Astrocyte (in vitro differentiated cells and primary cell): ENCODE measurements around the gene R3HCC1L. TPM values are rescaled to one million over a fixed set of nuclear protein-coding genes. Genes with fewer than 3 reads are reported as not detected.

Experiments used
- DNase-seq: peaks from one replicate; pipeline ENCODE4 v3.0.0-alpha.2; 2010; ENCODE audit warnings: low read depth
- FAIRE-seq: peaks from 2 replicates; lab custom pipeline; 2011; peaks lifted over from hg19 to GRCh38; lab: Jason Lieb, UNC
- H2AFZ ChIP-seq: 2 replicates; pipeline ENCODE4 v1.6.0; 2012; ENCODE audit warnings: low read depth, low read length, inconsistent platforms
- H3K27ac ChIP-seq: 2 replicates; pipeline ENCODE4 v1.5.1; 2011; ENCODE audit warnings: low read depth, low read length, inconsistent platforms
- H3K27me3 ChIP-seq: 2 replicates; pipeline ENCODE4 v1.6.0; 2011; ENCODE audit warnings: low read length, inconsistent platforms; ENCODE audit not compliant: insufficient read depth
- H3K36me3 ChIP-seq: 2 replicates; pipeline ENCODE4 v1.5.1; 2011; ENCODE audit warnings: low read length, inconsistent platforms; ENCODE audit not compliant: insufficient read depth
- H3K4me1 ChIP-seq: 2 replicates; pipeline ENCODE4 v1.5.1; 2011; ENCODE audit warnings: low read length, inconsistent platforms; ENCODE audit not compliant: insufficient read depth
- H3K4me2 ChIP-seq: 2 replicates; pipeline ENCODE4 v1.6.0; 2012; ENCODE audit warnings: low read length, inconsistent platforms
- H3K4me3 ChIP-seq: 2 replicates; pipeline ENCODE4 v1.5.1; 2011; ENCODE audit warnings: low read depth, mild to moderate bottlenecking, low read length, inconsistent platforms; ENCODE audit not compliant: insufficient read depth
- H3K79me2 ChIP-seq: 2 replicates; pipeline ENCODE4 v1.6.0; 2012; ENCODE audit warnings: mild to moderate bottlenecking, low read length, inconsistent platforms; ENCODE audit not compliant: insufficient read depth
- H3K9ac ChIP-seq: 2 replicates; pipeline ENCODE4 v1.6.0; 2012; ENCODE audit warnings: mild to moderate bottlenecking, low read length, inconsistent platforms
- H3K9me3 ChIP-seq: 2 replicates; pipeline ENCODE4 v1.5.1; 2012; ENCODE audit warnings: low read depth, mild to moderate bottlenecking, low read length, inconsistent platforms; ENCODE audit not compliant: insufficient read depth
- H4K20me1 ChIP-seq: 2 replicates; pipeline ENCODE4 v1.6.0; 2012; ENCODE audit warnings: low read length, inconsistent platforms; ENCODE audit not compliant: insufficient read depth
- H3K27ac Mint-ChIP-seq: one replicate; pipeline ENCODE4 v1.8.0; 2021; ENCODE audit warnings: mild to moderate bottlenecking, mixed read lengths; ENCODE audit not compliant: unreplicated experiment
- H3K27me3 Mint-ChIP-seq: one replicate; pipeline ENCODE4 v1.8.0; 2021; ENCODE audit warnings: low read depth, mixed read lengths; ENCODE audit not compliant: unreplicated experiment
- H3K36me3 Mint-ChIP-seq: one replicate; pipeline ENCODE4 v1.8.0; 2021; ENCODE audit warnings: low read depth, mixed read lengths; ENCODE audit not compliant: unreplicated experiment
- H3K4me1 Mint-ChIP-seq: one replicate; pipeline ENCODE4 v1.8.0; 2021; ENCODE audit warnings: low read depth, mixed read lengths; ENCODE audit not compliant: unreplicated experiment
- H3K4me3 Mint-ChIP-seq: one replicate; pipeline ENCODE4 v1.8.0; 2021; ENCODE audit warnings: mild to moderate bottlenecking, moderate library complexity, mixed read lengths; ENCODE audit not compliant: unreplicated experiment
- H3K9me3 Mint-ChIP-seq: one replicate; pipeline ENCODE4 v1.8.0; 2021; ENCODE audit warnings: mild to moderate bottlenecking, mixed read lengths; ENCODE audit not compliant: unreplicated experiment
- CTCF ChIP-seq: IDR thresholded peaks from 2 replicates; pipeline ENCODE4 v1.5.1; 2011; ENCODE audit warnings: low read depth, mild to moderate bottlenecking, inconsistent platforms, low read length, moderate library complexity; ENCODE audit not compliant: insufficient read depth
- EZH2 ChIP-seq: IDR thresholded peaks from 2 replicates; pipeline ENCODE4 v1.6.1; 2012; ENCODE audit warnings: mild to moderate bottlenecking, low read length, inconsistent platforms; ENCODE audit not compliant: insufficient read depth
- total RNA-seq: library from RNA; stranded (reverse); gene quantifications from 2 replicates; pipeline ENCODE4 v1.2.1, GENCODE V29; 2021

R3HCC1L gene
- total RNA-seq, 1 donor from 2014 or later, result 19.9 TPM

GRCh38 chr10:98090822-98091221 lies 43.6 kb upstream of the R3HCC1L start:
- H3K27ac Mint-ChIP-seq, result no peak overlapping the region
- H3K4me2 ChIP-seq, result no peak overlapping the region
- H3K27me3 ChIP-seq, result no peaks in the 10 kb centered on the region
- H3K36me3 ChIP-seq, result no peaks in the 10 kb centered on the region
- H3K9ac ChIP-seq, result no peak overlapping the region
- TF ChIP-seq CTCF (no peak), EZH2 (no peak)
- no peak overlapping the region for H2AFZ ChIP-seq
- H4K20me1 ChIP-seq, result no peaks in the 10 kb centered on the region
- no peaks in the 10 kb centered on the region for H3K36me3 Mint-ChIP-seq
- no peak overlapping the region for H3K4me3 Mint-ChIP-seq
- H3K27ac ChIP-seq, result no peak overlapping the region
- FAIRE-seq, result no peak
- no peaks in the 10 kb centered on the region for H3K9me3 Mint-ChIP-seq
- no peaks in the 10 kb centered on the region for H3K4me1 ChIP-seq
- no peaks in the 10 kb centered on the region for H3K4me1 Mint-ChIP-seq
- peaks cover 32% of the 10 kb centered on the region for H3K27me3 Mint-ChIP-seq
- H3K9me3 ChIP-seq, result no peaks in the 10 kb centered on the region
- no peak for DNase-seq
- no peak overlapping the region for H3K4me3 ChIP-seq
- H3K79me2 ChIP-seq, result no peaks in the 10 kb centered on the region

- Histone ChIP-seq H2AFZ (no peak overlapping the region), H3K27me3 (no peaks in the 10 kb centered on the region), H3K4me2 (no peak overlapping the region), H3K9me3 (no peaks in the 10 kb centered on the region), H4K20me1 (no peaks in the 10 kb centered on the region), H3K4me1 (no peaks in the 10 kb centered on the region), H3K27ac (no peak overlapping the region), H3K36me3 (no peaks in the 10 kb centered on the region), H3K79me2 (no peaks in the 10 kb centered on the region), H3K4me3 (no peak overlapping the region), H3K9ac (no peak overlapping the region)
- Mint-ChIP-seq H3K27me3 (peaks cover 30% of the 10 kb centered on the region), H3K27ac (no peak overlapping the region), H3K4me3 (no peak overlapping the region), H3K36me3 (peaks cover 2% of the 10 kb centered on the region), H3K9me3 (no peaks in the 10 kb centered on the region), H3K4me1 (no peaks in the 10 kb centered on the region)
- TF ChIP-seq EZH2 (no peak), CTCF (no peak)
- no peak for FAIRE-seq
- DNase-seq, result no peak
Measured at GRCh38 chr10:98096316-98096715, 38.1 kb upstream of the R3HCC1L start.

GRCh38 chr10:98096731-98097130 lies 37.7 kb upstream of the R3HCC1L start:
- H3K4me3 Mint-ChIP-seq, result no peak overlapping the region
- Histone ChIP-seq H3K36me3 (no peaks in the 10 kb centered on the region), H3K9me3 (no peaks in the 10 kb centered on the region), H3K4me2 (no peak overlapping the region), H3K27me3 (no peaks in the 10 kb centered on the region), H3K4me3 (no peak overlapping the region), H3K4me1 (no peaks in the 10 kb centered on the region), H3K9ac (no peak overlapping the region), H2AFZ (no peak overlapping the region), H3K27ac (no peak overlapping the region), H3K79me2 (no peaks in the 10 kb centered on the region), H4K20me1 (no peaks in the 10 kb centered on the region)
- H3K27ac Mint-ChIP-seq, result no peak overlapping the region
- DNase-seq, result no peak
- H3K9me3 Mint-ChIP-seq, result no peaks in the 10 kb centered on the region
- H3K4me1 Mint-ChIP-seq, result no peaks in the 10 kb centered on the region
- TF ChIP-seq EZH2, result no peak
- TF ChIP-seq CTCF, result no peak
- peaks cover 2% of the 10 kb centered on the region for H3K36me3 Mint-ChIP-seq
- no peak for FAIRE-seq
- peaks cover 30% of the 10 kb centered on the region for H3K27me3 Mint-ChIP-seq
